ENCODE data around the gene EFCAB10. TPM values are rescaled to one million over a fixed set of nuclear protein-coding genes. Genes with fewer than 3 reads are reported as not detected.

EFCAB10 gene
- total and polyA plus RNA-seq, 10 donors = 0.08 to 1.3 TPM; not detected in 8

- no peak for DNase-seq
- H3K4me3 ChIP-seq = no peak overlapping the region
- TF ChIP-seq POLR2AphosphoS5 (IDR thresholded peaks at IDR 0.05) (no peak), POLR2A (IDR thresholded peaks at IDR 0.05) (no peak), CTCF (IDR thresholded peaks at IDR 0.05 in 8 of 11, conservative IDR thresholded peaks at IDR 0.05 in 3 of 11) (no peak)
- no peaks in the 10 kb centered on the region for H3K36me3 ChIP-seq
- no peaks in the 10 kb centered on the region for H3K27me3 ChIP-seq (replicated peaks in 1 of 7)
- no peak overlapping the region for H3K27ac ChIP-seq
- intact Hi-C loops (cut with DNase I; ENCODE audit: low total_unique reads) = no loop called here
- H3K4me1 ChIP-seq = no peaks in the 10 kb centered on the region
- no peaks in the 10 kb centered on the region for H3K9me3 ChIP-seq
- 70 to 84% (median 73%) methylated on average over 4 of the region's 4 CpGs for WGBS, 5 donors
Observed at GRCh38 chr7:105596866-105597265, 15.6 kb upstream of the EFCAB10 start.

GRCh38 chr7:105594034-105594433 lies 12.7 kb upstream of the EFCAB10 start:
- no peak for TF ChIP-seq POLR2AphosphoS5 (IDR thresholded peaks at IDR 0.05)
- no peak for TF ChIP-seq CTCF (IDR thresholded peaks at IDR 0.05 in 8 of 11, conservative IDR thresholded peaks at IDR 0.05 in 3 of 11)
- TF ChIP-seq POLR2A (IDR thresholded peaks at IDR 0.05) = no peak
- H3K27me3 ChIP-seq (replicated peaks in 1 of 7) = no peaks in the 10 kb centered on the region
- no peaks in the 10 kb centered on the region for H3K9me3 ChIP-seq
- intact Hi-C loops (cut with DNase I; ENCODE audit: low total_unique reads) = no loop called here
- WGBS, 5 donors = 79 to 95% (median 92%) methylated on average over 3 of the region's 3 CpGs
- H3K36me3 ChIP-seq = no peaks in the 10 kb centered on the region
- peaks cover 0 to 5% (median 0%) of the 10 kb centered on the region in 6 donors for H3K4me1 ChIP-seq
- DNase-seq = no peak
- peak overlapping the region in 1 of 8 donors; percentile 37 for H3K27ac ChIP-seq
- H3K4me3 ChIP-seq = no peak overlapping the region

GRCh38 chr7:105591522-105591921 lies 10.2 kb upstream of the EFCAB10 start:
- Histone ChIP-seq H3K27me3 (replicated peaks in 1 of 7) (no peaks in the 10 kb centered on the region), H3K36me3 (no peaks in the 10 kb centered on the region), H3K27ac (no peak overlapping the region), H3K9me3 (no peaks in the 10 kb centered on the region), H3K4me3 (no peak overlapping the region), H3K4me1 (peaks cover 0 to 18% (median 0%) of the 10 kb centered on the region in 6 donors)
- intact Hi-C loops (cut with DNase I; ENCODE audit: low total_unique reads) = no loop called here
- no peak for TF ChIP-seq POLR2A (IDR thresholded peaks at IDR 0.05)
- TF ChIP-seq CTCF (IDR thresholded peaks at IDR 0.05 in 8 of 11, conservative IDR thresholded peaks at IDR 0.05 in 3 of 11) = no peak
- no peak for TF ChIP-seq POLR2AphosphoS5 (IDR thresholded peaks at IDR 0.05)
- 49 to 61% (median 53%) methylated on average over 2 of the region's 2 CpGs for WGBS, 5 donors
- DNase-seq = no peak

GRCh38 chr7:105590793-105591192 lies 9.5 kb upstream of the EFCAB10 start:
- intact Hi-C loops (cut with DNase I; ENCODE audit: low total_unique reads) = no loop called here
- H3K9me3 ChIP-seq = no peaks in the 10 kb centered on the region
- H3K4me1 ChIP-seq = peaks cover 0 to 18% (median 0%) of the 10 kb centered on the region in 6 donors
- TF ChIP-seq POLR2AphosphoS5 (IDR thresholded peaks at IDR 0.05) (no peak), CTCF (IDR thresholded peaks at IDR 0.05 in 8 of 11, conservative IDR thresholded peaks at IDR 0.05 in 3 of 11) (no peak), POLR2A (IDR thresholded peaks at IDR 0.05) (no peak)
- no peaks in the 10 kb centered on the region for H3K27me3 ChIP-seq (replicated peaks in 1 of 7)
- no peak overlapping the region for H3K4me3 ChIP-seq
- no peak overlapping the region for H3K27ac ChIP-seq
- DNase-seq = no peak
- H3K36me3 ChIP-seq = no peaks in the 10 kb centered on the region
- 85 to 93% (median 91%) methylated on average over 5 of the region's 5 CpGs for WGBS, 5 donors

All from spleen (tissue), 11 donors.